Medulla oblongata (tissue), 1 donor: ENCODE data around the gene SLC1A3.
"Not testable (repeated sequence)": the region's sequence is repeated elsewhere in the genome, so short reads cannot be mapped to it uniquely, and the experiment has no call there.

ENCODE experiments used
- DNase-seq: peaks from one replicate; pipeline ENCODE4 v3.0.0-alpha.2; 2015; ENCODE audit errors: extremely low spot score

Gene SLC1A3

GRCh38 chr5:36630201-36631145 is 24.1 kb downstream of the SLC1A3 start:
- no peak for DNase-seq

DNA sequence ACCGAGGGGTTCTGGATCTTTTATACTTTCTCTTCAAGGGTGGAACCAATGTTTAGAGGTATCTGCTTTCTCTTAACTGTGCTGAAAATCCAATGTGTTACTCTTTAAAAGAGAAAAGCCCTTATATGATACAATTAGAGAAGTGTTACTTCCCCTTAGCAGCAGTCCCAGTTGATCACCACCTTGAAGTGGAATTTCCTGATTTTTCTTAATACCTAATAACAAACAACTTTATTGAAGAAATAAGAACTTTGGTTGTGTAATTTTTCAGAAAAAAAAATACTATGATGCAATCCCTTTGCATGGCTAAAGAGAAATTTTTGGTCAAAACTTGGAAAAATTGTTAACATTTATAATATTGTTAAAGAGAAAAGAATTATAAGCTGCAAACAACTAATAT is 24.7 kb downstream of the SLC1A3 start:
- DNase-seq, result no peak

DNA sequence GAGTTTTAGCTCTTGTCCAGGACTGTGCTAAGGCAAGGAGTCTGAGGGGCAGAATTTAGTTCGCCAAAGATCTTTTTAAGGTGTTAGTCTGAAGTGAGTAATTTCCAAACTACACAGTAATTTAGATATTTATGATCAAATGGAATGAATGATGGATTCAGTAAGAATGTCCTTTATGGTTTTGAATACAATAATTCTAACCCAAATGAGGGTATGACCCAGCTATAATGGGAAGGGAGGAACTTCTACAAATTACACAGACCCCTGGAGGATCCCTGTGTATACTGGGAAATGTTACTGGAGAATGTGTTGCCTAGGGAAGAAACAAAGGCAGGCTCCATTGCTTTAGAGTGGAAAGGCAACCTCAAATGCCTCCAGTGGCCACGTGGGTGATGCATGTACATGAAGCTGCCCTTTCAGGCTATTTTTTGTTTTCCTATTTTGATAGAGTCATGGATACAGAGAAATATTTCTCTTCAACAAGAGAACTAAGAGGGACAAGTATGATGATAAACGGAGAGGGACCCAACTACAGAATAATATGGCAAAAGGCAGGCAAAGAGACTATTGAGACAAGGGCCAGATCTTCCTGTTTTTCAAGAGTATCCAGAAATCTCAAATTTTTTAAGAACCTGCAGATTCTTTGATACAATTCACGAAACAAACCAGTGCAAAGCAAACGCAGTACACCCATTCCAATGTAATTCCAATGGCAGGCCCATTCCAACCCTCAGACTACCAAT is 25.4 kb downstream of the SLC1A3 start:
- DNase-seq, result no peak

GRCh38 chr5:36632363-36632664 is 25.9 kb downstream of the SLC1A3 start:
- no peak for DNase-seq

DNA sequence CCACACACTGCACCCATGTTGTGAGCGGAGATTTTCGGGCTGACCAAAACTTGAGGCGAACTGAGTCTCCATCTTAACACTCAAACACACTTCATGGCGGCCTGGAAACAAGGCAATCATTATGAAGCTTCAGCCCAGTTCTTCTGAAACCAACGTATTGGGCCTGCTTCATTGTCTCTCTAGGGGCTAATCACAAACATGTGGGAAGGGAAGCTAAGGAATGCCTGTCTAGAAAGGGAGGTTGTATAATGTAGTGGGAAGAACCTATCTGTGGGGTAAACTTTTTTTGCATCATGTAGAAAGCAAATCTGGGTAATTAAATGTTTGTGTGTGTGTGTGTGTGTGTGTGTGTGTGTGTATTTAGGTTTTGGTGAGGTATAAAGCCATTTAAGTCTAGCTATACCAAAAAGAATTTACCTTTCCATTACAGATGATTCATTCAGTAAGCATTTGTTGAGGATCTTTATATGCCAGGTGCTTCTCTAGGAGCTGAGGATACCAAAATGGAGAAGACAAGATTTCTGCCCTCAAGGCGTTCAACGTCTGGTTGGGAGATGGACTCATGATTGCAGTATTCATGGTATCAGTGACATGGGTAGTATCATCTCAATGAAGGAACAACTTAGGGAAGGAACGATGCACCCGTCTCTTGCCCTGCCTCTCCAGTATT is 29.4 kb downstream of the SLC1A3 start:
- DNase-seq, result no peak

GRCh38 chr5:36637101-36637500 is 30.7 kb downstream of the SLC1A3 start:
- no peak for DNase-seq

- DNase-seq, result no peak
Measured at GRCh38 chr5:36637516-36637915, 31.1 kb downstream of the SLC1A3 start.

DNA sequence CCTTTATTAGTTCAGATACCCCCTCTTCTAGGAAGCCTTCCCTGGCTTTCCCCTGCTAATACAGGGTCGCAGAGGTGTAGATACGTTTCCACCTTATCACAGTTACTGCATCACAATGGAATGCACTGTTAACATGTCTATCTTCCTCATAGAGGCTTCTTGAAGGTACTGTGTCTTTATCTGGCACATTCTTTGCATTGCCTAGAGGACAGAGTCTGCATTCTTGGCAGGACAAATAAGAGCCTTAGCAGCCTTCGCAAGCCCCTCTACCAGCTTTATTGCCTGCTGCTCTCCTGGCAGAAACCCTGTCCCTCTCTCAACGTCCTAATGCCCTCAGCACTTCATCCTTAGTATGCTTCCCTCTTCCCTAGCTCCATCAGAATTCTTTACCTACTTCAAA is 31.6 kb downstream of the SLC1A3 start:
- DNase-seq, result no peak

DNA sequence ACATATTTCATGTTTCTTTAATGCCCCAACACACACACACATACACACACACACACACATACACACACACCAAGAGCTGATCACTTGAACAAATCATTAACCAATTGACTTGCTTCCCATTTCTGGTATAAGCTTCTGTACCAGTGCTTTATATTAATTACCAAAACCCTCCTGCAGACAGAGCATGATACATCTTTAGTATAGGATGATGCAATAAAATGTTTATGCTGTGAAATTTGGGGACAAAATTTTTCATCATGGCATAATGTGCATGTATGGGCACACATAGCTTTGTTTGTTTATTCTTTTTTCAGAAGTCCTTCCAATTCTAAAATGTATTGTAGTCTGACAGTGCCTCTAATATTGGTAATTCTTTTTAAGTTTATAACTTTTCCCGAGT is 34.5 kb downstream of the SLC1A3 start:
- no peak for DNase-seq

DNA sequence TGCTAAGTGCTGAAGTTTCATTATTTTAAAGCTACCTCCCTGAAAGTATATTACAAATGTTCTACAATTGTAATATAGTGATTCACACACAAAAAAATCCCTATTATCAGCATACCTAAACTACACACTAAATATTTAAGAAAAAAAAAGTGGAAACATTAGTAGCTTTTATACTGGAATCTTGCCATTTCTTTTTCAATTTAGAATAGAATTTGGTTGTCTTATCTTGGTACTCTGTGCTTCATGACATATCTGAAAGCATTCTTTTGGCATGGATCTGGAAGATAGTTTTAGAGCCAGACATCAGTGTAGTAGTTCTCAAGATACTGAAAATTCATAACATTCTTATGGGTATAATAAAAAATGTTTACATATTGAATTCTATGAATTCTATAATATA is 35.0 kb downstream of the SLC1A3 start:
- DNase-seq, result no peak

DNA sequence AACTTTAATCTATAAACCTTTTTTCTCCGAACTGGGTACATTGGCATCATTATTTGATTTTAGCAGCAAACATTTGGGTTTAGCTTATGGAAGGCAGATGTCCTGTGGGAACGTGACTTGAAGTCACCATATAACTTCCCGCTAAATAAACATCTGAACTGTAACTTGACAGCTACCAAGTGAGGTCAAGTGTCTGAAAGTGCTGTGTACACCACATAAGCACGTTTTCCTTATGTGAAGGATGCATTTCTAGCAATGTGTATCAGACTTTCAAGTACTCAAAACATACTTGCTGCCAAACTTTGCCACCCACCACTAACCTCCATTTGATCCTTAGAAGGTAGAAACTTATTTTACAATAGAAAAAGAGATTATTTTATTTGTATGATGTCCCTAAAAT is 35.7 kb downstream of the SLC1A3 start:
- DNase-seq, result no peak

DNA sequence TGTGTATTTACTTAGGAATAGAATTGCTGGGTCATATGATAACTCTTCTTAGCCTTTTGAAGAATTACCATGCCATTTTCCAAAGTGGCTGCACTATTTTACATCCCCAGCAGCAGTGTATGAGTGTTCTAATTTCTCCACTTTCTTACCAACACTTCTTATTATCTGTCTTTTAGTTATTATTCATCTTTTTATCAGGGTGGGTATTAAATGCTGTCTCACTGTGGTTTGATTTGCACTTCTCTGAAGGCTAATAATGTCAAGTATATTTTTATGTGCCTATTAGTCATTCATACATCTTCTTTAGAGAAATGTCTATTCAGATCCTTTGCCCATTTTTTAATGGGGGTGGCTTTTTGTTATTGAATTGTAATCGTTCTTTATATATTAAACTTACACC is 36.8 kb downstream of the SLC1A3 start:
- DNase-seq, result no peak

GRCh38 chr5:36643841-36644240 is 37.4 kb downstream of the SLC1A3 start:
- not testable (repeated sequence) for DNase-seq

DNA sequence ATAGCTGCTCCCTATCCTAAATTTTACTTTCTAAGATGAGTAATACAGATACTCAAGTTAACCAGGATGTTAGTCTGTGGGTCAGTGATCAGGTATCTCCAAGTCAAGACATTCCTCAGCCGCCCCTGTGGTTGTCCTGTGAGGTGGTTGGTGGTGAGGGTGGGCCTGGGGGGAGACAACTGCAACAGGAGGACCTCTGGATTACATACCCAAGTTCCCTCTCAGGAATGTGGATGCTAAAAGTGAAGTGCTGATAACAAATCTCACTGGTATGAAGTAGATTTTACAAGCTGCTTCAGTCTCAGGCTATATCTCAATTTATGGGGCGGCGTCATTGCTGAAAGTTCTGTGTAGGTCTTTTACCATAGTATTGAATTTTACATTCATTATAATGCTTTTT is 38.3 kb downstream of the SLC1A3 start:
- no peak for DNase-seq

- DNase-seq, result no peak
Measured at GRCh38 chr5:36646100-36646499, 39.7 kb downstream of the SLC1A3 start.

DNA sequence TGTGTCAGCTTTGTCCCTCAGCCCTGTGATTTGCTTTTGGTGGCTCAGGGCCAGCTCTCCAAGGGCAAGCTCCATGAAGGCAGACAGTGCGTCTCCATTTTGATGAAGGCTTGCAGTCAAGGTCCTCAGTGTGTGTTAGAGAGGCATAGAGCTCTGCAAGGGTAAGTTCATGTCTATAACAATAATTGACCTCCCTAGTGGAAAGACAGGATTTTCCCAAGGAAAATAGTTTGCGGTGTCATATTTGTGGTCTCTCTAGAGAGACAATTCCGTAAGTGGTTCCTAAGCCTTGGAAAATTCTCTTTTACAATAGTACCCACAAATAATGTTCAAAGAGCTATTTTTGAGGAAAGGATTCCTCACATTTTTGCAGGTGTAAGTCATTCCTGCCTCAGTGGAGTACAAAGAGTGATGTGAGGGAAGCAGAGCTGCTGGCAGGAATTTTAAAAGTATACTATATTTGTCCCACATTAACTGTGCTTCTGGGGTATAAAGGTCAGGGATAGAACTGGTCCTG is 40.2 kb downstream of the SLC1A3 start:
- DNase-seq, result no peak

DNA sequence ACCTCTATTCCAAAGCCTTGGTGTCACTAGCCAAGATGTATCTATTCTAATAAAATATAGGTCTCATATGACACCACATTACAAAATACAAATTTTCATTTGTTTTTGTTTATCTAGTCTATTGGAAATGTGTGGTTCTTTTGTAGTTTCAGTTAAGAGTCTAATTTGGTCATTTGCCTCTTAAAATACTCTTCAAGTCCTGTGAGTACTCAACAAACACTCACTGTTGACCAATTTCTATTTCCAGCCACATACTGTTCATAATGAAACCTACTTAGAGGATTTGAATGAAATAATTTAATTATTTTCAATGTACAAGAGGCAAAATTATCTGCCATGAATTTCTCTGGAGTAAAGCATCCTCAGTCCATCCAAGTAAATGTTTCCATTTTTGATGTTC is 40.6 kb downstream of the SLC1A3 start:
- DNase-seq, result no peak

DNA sequence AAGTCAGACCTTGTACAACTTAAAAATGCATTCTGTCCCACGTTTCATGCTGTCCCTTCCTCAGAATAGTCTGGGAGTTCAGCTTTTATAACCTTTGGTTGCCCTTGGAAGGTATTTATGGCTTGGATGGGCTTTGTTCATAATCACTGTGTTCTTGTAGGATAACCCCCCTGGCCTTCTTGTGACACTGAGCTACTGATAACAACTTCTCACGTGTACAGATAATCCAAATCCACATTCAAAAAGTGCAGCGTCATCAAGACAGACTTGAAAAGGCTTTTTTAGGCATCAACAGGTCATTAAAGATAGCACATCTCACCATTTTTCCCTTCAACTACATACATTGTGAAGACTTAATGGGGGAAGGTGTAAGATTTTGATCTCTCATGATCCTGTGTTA is 42.0 kb downstream of the SLC1A3 start:
- DNase-seq, result no peak

- DNase-seq, result no peak
Measured at GRCh38 chr5:36651761-36652685, 45.6 kb downstream of the SLC1A3 start.

GRCh38 chr5:36653044-36653705 is 46.8 kb downstream of the SLC1A3 start:
- DNase-seq, result no peak

- DNase-seq, result no peak
Measured at GRCh38 chr5:36654564-36654963, 48.2 kb downstream of the SLC1A3 start.
